Measurements from ENCODE around the gene B3GALT2. TPM values are rescaled to one million over a fixed set of nuclear protein-coding genes. Genes with fewer than 3 reads are reported as not detected.
A peak's percentile ranks its signal among the peaks of the same experiment; 100 is the strongest.

The B3GALT2 gene
- total and polyA plus RNA-seq, 10 of the 15 experiments (the other 5 are each of a cell fraction or from before 2014, with no cell fraction given), result 0.10 to 0.25 (median 0.14) TPM; not detected in 7

GRCh38 chr1:193131266-193131860 is 55.0 kb downstream of the B3GALT2 start:
- Histone ChIP-seq H3K4me2 (ENCODE audit: control insufficient read depth, insufficient read depth) (no peak overlapping the region), H4K20me1 (ENCODE audit: control insufficient read depth, insufficient read depth) (no peaks in the 10 kb centered on the region), H3K27me3 (replicated peaks in 1 of 2; ENCODE audit: control insufficient read depth in 2 of 2, insufficient read depth in 2 of 2, low read length in 1 of 2) (no peaks in the 10 kb centered on the region), H3K4me1 (ENCODE audit: control insufficient read depth, insufficient read depth, low read length) (no peaks in the 10 kb centered on the region; the same call in 1 of the 2 replicates), H3K79me2 (ENCODE audit: control insufficient read depth, insufficient read depth, low read length) (peaks cover 27% of the 10 kb centered on the region), H3K27ac (ENCODE audit: control insufficient read depth, insufficient read depth) (no peak overlapping the region), H3K36me3 (ENCODE audit: control insufficient read depth in 2 of 2, insufficient read depth in 2 of 2, low read length in 1 of 2) (peaks cover 3 to 19% of the 10 kb centered on the region in 2 experiments), H3K9ac (ENCODE audit: control insufficient read depth, insufficient read depth, low read length) (no peak overlapping the region), H2AFZ (ENCODE audit: control insufficient read depth, low read depth, low read length) (no peak overlapping the region), H3K4me3 (no peak overlapping the region), H3K9me3 (replicated peaks; ENCODE audit: control insufficient read depth, insufficient read depth, low read length) (no peaks in the 10 kb centered on the region)
- no peak for TF ChIP-seq POLR2AphosphoS5 (IDR thresholded peaks at IDR 0.05; ENCODE audit: low read length)
- WGBS (ENCODE audit: insufficient coverage, insufficient replicate concordance, low lambda C conversion rate, missing lambda C conversion rate), result 98% methylated on average over 2 of the region's 2 CpGs
- FAIRE-seq (no peak), ATAC-seq (peak; percentile 54), DNase-seq (ENCODE audit: low read depth, low spot score) (no peak)
- no TSS peak for BruUV-seq (replicated peaks)
- in situ Hi-C loops (cut with MboI) (no loop called here), intact Hi-C loops (cut with micrococcal nuclease; ENCODE audit: unreplicated experiment) (no loop called here)
- SMC1A ChIA-PET (ENCODE audit: uncharacterized antibody, unreplicated experiment), result no interaction called here
- POLR2A ChIA-PET, result interaction anchor here (1.0 kb wide), 1 partner anchor 11 kb away, joined by 3 read pairs; no protein-coding TSS in a partner anchor
- RAD21 ChIA-PET (ENCODE audit: unreplicated experiment), result no interaction called here
- CTCF ChIA-PET, result no interaction called here

MicroRNAs within 50 kb of the gene (microRNA counts, 767-probe panel; counts per million panel counts)
- 1,125 counts per million, percentile 35 among the panel's probes with 10 or more counts for microRNA hsa-miR-1278

Small RNAs within 50 kb of the gene (microRNA-seq; reads per million reads assigned to microRNA genes)
- not detected for gene MIR1278

Small RNAs within 50 kb of the gene (small RNA-seq; reads per million reads assigned to genes)
- gene MIR1278, result 1.2 reads per million, percentile 41 among the genes with 10 or more reads in this experiment

Other genes starting within 250 kb of the B3GALT2 start
- gene UCHL5, start 127.3 kb downstream of the B3GALT2 start, total RNA-seq (2014; rRNA removed), result 30.1 and 34.8 TPM in 2 replicates
- gene UCHL5, start 127.3 kb downstream of the B3GALT2 start, total RNA-seq (2014; rRNA removed; fragmentation: Illumina TruSeq; extraction: Trizol), result 56.0 and 57.2 TPM in 2 replicates
- gene UCHL5, start 127.3 kb downstream of the B3GALT2 start, total RNA-seq (2021), result 62.0 and 64.1 TPM in 2 replicates
- 55.4 and 81.9 TPM in 2 replicates for gene UCHL5, start 127.3 kb downstream of the B3GALT2 start, polyA plus RNA-seq (2011; rRNA removed)
- gene UCHL5, start 127.3 kb downstream of the B3GALT2 start, polyA plus RNA-seq (2014; fragmentation: Illumina TruSeq; extraction: Trizol), result 98.1 and 109 TPM in 2 replicates
- gene UCHL5, start 127.3 kb downstream of the B3GALT2 start, polyA plus RNA-seq (2014; fragmentation: Nextera tagmentation; extraction: Ambion mirVana), result 10 to 100 TPM; 36.5 to 45.6 TPM
- 64.0 and 66.3 TPM in 2 replicates for gene UCHL5, start 127.3 kb downstream of the B3GALT2 start, polyA plus RNA-seq (2014; rRNA removed)
- 100 to 1,000 TPM; 169 to 179 TPM for gene UCHL5, start 127.3 kb downstream of the B3GALT2 start, polyA plus RNA-seq (2016; fragmentation: Nextera tagmentation; extraction: Ambion mirVana)
- gene RO60, start 127.0 kb downstream of the B3GALT2 start, total RNA-seq (2014; rRNA removed), result 93.9 and 111 TPM in 2 replicates
- gene RO60, start 127.0 kb downstream of the B3GALT2 start, total RNA-seq (2014; rRNA removed; fragmentation: Illumina TruSeq; extraction: Trizol), result 88.1 and 94.9 TPM in 2 replicates
- gene RO60, start 127.0 kb downstream of the B3GALT2 start, total RNA-seq (2021), result 65.5 and 72.4 TPM in 2 replicates
- gene RO60, start 127.0 kb downstream of the B3GALT2 start, polyA plus RNA-seq (2011; rRNA removed), result 34.7 and 46.1 TPM in 2 replicates
- 21.7 and 26.4 TPM in 2 replicates for gene RO60, start 127.0 kb downstream of the B3GALT2 start, polyA plus RNA-seq (2014; fragmentation: Illumina TruSeq; extraction: Trizol)
- gene RO60, start 127.0 kb downstream of the B3GALT2 start, polyA plus RNA-seq (2014; fragmentation: Nextera tagmentation; extraction: Ambion mirVana), result 100 to 1,000 TPM in 1 of 2 experiments, 10 to 100 TPM in 1; 25.4 to 103 TPM
- 21.1 and 28.3 TPM in 2 replicates for gene RO60, start 127.0 kb downstream of the B3GALT2 start, polyA plus RNA-seq (2014; rRNA removed)
- 100 to 1,000 TPM; 121 to 143 TPM for gene RO60, start 127.0 kb downstream of the B3GALT2 start, polyA plus RNA-seq (2016; fragmentation: Nextera tagmentation; extraction: Ambion mirVana)
- 18.0 and 21.2 TPM in 2 replicates for gene GLRX2, start 81.2 kb downstream of the B3GALT2 start, total RNA-seq (2014; rRNA removed)
- gene GLRX2, start 81.2 kb downstream of the B3GALT2 start, total RNA-seq (2014; rRNA removed; fragmentation: Illumina TruSeq; extraction: Trizol), result 15.2 and 16.5 TPM in 2 replicates
- gene GLRX2, start 81.2 kb downstream of the B3GALT2 start, total RNA-seq (2021), result 19.7 and 21.4 TPM in 2 replicates
- 16.7 and 33.4 TPM in 2 replicates for gene GLRX2, start 81.2 kb downstream of the B3GALT2 start, polyA plus RNA-seq (2011; rRNA removed)
- 15.5 and 19.5 TPM in 2 replicates for gene GLRX2, start 81.2 kb downstream of the B3GALT2 start, polyA plus RNA-seq (2014; fragmentation: Illumina TruSeq; extraction: Trizol)
- gene GLRX2, start 81.2 kb downstream of the B3GALT2 start, polyA plus RNA-seq (2014; fragmentation: Nextera tagmentation; extraction: Ambion mirVana), result 1 to 10 TPM; 5.5 to 7.8 TPM
- 14.2 and 20.0 TPM in 2 replicates for gene GLRX2, start 81.2 kb downstream of the B3GALT2 start, polyA plus RNA-seq (2014; rRNA removed)
- gene GLRX2, start 81.2 kb downstream of the B3GALT2 start, polyA plus RNA-seq (2016; fragmentation: Nextera tagmentation; extraction: Ambion mirVana), result 10 to 100 TPM; 59.9 to 67.6 TPM
- gene CDC73, start 64.6 kb downstream of the B3GALT2 start, total RNA-seq (2014; rRNA removed), result 10.6 and 11.1 TPM in 2 replicates
- 14.2 and 15.3 TPM in 2 replicates for gene CDC73, start 64.6 kb downstream of the B3GALT2 start, total RNA-seq (2014; rRNA removed; fragmentation: Illumina TruSeq; extraction: Trizol)
- gene CDC73, start 64.6 kb downstream of the B3GALT2 start, total RNA-seq (2021), result 34.5 and 42.8 TPM in 2 replicates
- 38.7 and 57.5 TPM in 2 replicates for gene CDC73, start 64.6 kb downstream of the B3GALT2 start, polyA plus RNA-seq (2011; rRNA removed)
- 22.0 and 23.3 TPM in 2 replicates for gene CDC73, start 64.6 kb downstream of the B3GALT2 start, polyA plus RNA-seq (2014; fragmentation: Illumina TruSeq; extraction: Trizol)
- 10 to 100 TPM; 21.0 to 21.3 TPM for gene CDC73, start 64.6 kb downstream of the B3GALT2 start, polyA plus RNA-seq (2014; fragmentation: Nextera tagmentation; extraction: Ambion mirVana)
- gene CDC73, start 64.6 kb downstream of the B3GALT2 start, polyA plus RNA-seq (2014; rRNA removed), result 13.8 and 14.8 TPM in 2 replicates
- gene CDC73, start 64.6 kb downstream of the B3GALT2 start, polyA plus RNA-seq (2016; fragmentation: Nextera tagmentation; extraction: Ambion mirVana), result 10 to 100 TPM; 37.5 to 43.4 TPM

All from GM12878 (cell line).